PC-9 (cell line): ENCODE results near the gene ERG.

ENCODE experiments used
- EZH2 ChIP-seq: fragments of 200-600 bp; sonication (generic); IDR thresholded peaks from 2 replicates; pipeline ENCODE4 v1.8.0; 2017; ENCODE audit warnings: antibody characterized with exemption, low read depth
- TF ChIP-seq, protein P1 (sequence below): fragments of 200-600 bp; sonication (generic); conservative IDR thresholded peaks from 2 replicates; pipeline ENCODE4 v1.6.1; 2017; ENCODE audit warnings: mixed run types, antibody characterized with exemption, mild to moderate bottlenecking, moderate library complexity

DNA sequence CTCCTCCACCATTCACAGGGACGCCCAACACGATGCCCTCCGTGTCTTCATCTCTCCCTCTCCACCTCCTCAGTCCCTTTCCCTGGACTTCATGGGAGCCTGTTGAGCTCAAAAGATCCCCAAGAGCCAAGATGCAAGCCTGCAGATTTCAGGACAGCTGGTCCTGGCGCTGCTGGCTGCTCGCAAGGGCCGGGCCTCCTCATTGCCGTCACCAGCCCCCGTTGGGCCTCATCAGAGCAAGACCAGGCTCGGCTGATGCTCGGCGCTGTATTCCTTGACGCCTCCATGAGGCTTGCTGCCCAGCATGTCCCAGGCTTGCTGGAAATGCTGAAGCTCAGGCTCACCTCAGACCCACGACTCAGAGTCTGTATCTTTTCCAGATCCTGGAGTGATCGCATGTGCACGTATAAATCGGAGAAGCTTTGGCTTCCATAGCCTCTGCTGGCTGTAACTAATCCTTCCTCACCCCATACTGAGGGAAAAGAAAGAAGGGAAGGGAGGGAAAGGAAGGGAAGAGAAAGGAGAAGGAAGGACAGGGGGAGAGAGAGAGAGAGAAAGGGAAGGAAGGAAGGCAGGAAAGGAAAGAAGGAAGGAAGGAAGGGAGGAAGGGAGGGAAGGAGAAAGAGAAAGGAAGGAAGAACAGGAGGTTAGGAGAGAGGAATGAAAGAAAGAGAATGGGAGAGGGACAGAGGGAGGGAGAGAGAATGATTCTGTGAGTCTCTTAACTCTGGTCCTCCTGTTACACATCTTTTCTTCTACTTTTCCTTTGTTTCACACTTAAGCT is 146.9 kb downstream of the ERG start:
- TF ChIP-seq, protein P1, sequence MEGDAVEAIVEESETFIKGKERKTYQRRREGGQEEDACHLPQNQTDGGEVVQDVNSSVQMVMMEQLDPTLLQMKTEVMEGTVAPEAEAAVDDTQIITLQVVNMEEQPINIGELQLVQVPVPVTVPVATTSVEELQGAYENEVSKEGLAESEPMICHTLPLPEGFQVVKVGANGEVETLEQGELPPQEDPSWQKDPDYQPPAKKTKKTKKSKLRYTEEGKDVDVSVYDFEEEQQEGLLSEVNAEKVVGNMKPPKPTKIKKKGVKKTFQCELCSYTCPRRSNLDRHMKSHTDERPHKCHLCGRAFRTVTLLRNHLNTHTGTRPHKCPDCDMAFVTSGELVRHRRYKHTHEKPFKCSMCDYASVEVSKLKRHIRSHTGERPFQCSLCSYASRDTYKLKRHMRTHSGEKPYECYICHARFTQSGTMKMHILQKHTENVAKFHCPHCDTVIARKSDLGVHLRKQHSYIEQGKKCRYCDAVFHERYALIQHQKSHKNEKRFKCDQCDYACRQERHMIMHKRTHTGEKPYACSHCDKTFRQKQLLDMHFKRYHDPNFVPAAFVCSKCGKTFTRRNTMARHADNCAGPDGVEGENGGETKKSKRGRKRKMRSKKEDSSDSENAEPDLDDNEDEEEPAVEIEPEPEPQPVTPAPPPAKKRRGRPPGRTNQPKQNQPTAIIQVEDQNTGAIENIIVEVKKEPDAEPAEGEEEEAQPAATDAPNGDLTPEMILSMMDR: no peak
- TF ChIP-seq EZH2: no peak
